ENCODE data around the gene COL6A1. TPM values are rescaled to one million over a fixed set of nuclear protein-coding genes. Genes with fewer than 3 reads are reported as not detected.

COL6A1 gene
- total RNA-seq, 1 donor from 2014 or later: 65.5 TPM

DNA sequence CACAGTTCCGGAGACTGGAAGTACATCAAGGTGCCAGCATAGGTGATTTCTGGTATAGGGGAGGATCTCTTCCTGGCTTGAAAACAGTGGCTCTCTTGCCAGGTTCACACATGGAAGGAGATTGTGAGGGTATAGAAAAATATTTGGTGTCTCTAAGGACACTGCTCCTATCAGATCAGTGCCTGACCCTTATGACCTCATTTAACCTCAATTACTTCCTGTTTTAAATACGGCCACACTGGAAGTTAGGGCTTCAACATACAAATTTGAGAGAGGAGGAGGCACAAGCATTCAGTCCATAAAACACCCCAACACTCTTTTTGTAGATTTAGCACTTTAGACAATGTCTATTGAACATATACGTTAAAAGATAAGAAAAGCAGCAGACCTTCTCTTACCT lies 37.0 kb downstream of the COL6A1 start:
- DNase-seq (ENCODE audit: low spot score): no peak
- H3K27me3 Mint-ChIP-seq (ENCODE audit: unreplicated experiment): peaks cover 2% of the 10 kb centered on the region
- no peaks in the 10 kb centered on the region for H3K36me3 Mint-ChIP-seq (ENCODE audit: low read depth, unreplicated experiment)
- no peaks in the 10 kb centered on the region for H3K9me3 Mint-ChIP-seq (ENCODE audit: unreplicated experiment)
- TF ChIP-seq, protein P1, sequence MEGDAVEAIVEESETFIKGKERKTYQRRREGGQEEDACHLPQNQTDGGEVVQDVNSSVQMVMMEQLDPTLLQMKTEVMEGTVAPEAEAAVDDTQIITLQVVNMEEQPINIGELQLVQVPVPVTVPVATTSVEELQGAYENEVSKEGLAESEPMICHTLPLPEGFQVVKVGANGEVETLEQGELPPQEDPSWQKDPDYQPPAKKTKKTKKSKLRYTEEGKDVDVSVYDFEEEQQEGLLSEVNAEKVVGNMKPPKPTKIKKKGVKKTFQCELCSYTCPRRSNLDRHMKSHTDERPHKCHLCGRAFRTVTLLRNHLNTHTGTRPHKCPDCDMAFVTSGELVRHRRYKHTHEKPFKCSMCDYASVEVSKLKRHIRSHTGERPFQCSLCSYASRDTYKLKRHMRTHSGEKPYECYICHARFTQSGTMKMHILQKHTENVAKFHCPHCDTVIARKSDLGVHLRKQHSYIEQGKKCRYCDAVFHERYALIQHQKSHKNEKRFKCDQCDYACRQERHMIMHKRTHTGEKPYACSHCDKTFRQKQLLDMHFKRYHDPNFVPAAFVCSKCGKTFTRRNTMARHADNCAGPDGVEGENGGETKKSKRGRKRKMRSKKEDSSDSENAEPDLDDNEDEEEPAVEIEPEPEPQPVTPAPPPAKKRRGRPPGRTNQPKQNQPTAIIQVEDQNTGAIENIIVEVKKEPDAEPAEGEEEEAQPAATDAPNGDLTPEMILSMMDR (IDR thresholded peaks at IDR 0.05; ENCODE audit: unreplicated experiment): no peak
- H3K4me3 Mint-ChIP-seq (ENCODE audit: unreplicated experiment): no peak overlapping the region
- no peak overlapping the region for H3K27ac Mint-ChIP-seq (ENCODE audit: unreplicated experiment)
- H3K4me1 Mint-ChIP-seq (ENCODE audit: unreplicated experiment): no peaks in the 10 kb centered on the region

DNA sequence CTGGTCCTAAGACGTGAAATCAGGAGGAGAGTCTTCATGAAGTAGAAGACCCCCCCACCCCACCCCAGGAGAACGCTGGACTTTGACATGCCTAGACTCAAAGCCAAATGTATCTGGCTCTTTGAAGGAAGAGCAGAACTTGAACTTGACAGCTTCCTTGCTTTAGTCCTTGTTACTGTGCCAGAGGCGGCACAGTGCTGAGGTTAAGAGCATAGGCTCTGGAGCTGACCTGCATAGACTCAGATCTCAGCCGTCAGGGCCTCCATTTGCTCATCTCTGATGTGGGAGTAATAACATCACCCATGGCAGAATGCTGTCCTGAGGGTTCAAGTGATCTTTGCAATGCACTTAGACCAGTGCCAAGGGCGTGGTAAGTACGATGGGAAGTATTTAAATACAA lies 39.0 kb downstream of the COL6A1 start:
- no peak for DNase-seq (ENCODE audit: low spot score)
- no peaks in the 10 kb centered on the region for H3K9me3 Mint-ChIP-seq (ENCODE audit: unreplicated experiment)
- H3K27me3 Mint-ChIP-seq (ENCODE audit: unreplicated experiment): peaks cover 2% of the 10 kb centered on the region
- no peak overlapping the region for H3K27ac Mint-ChIP-seq (ENCODE audit: unreplicated experiment)
- TF ChIP-seq, protein P1 (IDR thresholded peaks at IDR 0.05; ENCODE audit: unreplicated experiment): no peak
- H3K4me3 Mint-ChIP-seq (ENCODE audit: unreplicated experiment): no peak overlapping the region
- H3K36me3 Mint-ChIP-seq (ENCODE audit: low read depth, unreplicated experiment): no peaks in the 10 kb centered on the region
- H3K4me1 Mint-ChIP-seq (ENCODE audit: unreplicated experiment): no peaks in the 10 kb centered on the region

DNA sequence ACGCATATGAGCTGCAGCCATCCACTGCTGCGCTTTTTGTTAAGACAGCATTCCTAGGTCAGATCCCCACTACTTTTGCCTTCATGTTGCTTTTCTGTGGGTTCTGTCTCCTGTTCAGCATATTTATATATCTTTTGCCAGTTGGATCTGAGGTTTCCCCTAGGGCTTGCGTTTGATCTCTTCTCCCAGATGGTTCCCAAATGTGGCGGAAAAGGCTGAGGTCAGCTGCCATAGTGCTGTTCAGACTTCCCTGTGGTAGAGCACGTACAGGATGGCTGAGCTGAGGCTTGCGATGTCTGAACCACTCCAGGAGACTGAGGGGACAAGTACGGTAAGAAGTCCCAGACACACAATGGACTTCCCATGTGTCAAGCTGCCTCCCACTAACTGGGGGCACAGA lies 39.8 kb downstream of the COL6A1 start:
- H3K36me3 Mint-ChIP-seq (ENCODE audit: low read depth, unreplicated experiment): no peaks in the 10 kb centered on the region
- H3K4me3 Mint-ChIP-seq (ENCODE audit: unreplicated experiment): no peak overlapping the region
- TF ChIP-seq, protein P1 (IDR thresholded peaks at IDR 0.05; ENCODE audit: unreplicated experiment): no peak
- H3K9me3 Mint-ChIP-seq (ENCODE audit: unreplicated experiment): no peaks in the 10 kb centered on the region
- H3K27ac Mint-ChIP-seq (ENCODE audit: unreplicated experiment): no peak overlapping the region
- peaks cover 2% of the 10 kb centered on the region for H3K27me3 Mint-ChIP-seq (ENCODE audit: unreplicated experiment)
- no peaks in the 10 kb centered on the region for H3K4me1 Mint-ChIP-seq (ENCODE audit: unreplicated experiment)
- no peak for DNase-seq (ENCODE audit: low spot score)

DNA sequence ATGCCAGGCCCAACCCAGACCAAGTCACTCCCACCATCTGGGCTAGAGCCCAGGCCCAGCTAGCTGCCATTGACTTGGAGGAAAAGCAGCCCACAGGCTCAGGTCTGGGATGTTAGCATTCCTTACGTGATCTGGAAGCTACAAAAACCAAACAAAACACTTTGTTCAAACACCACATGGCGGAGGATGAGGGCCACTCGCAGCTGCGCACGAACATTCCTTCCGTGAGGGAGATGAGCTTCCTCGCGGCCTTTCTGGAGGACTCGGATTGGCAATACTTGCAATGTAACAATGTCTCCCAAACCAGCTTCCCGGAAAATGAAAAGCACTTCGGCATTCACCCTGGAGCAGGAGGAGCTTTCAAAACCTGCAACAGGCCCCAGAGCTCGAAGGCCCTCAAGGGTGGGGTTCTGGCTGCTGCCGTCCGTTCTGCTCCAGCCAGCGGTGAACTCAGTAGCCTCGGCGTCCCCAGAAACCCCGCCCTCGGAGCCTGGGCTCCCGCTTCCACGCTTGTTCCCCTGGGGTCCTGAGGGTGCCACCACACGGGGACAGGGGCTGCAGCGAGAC lies 40.5 kb downstream of the COL6A1 start:
- Mint-ChIP-seq H3K27ac (ENCODE audit: unreplicated experiment) (no peak overlapping the region), H3K27me3 (ENCODE audit: unreplicated experiment) (peaks cover 2% of the 10 kb centered on the region), H3K4me1 (ENCODE audit: unreplicated experiment) (no peaks in the 10 kb centered on the region), H3K9me3 (ENCODE audit: unreplicated experiment) (no peaks in the 10 kb centered on the region), H3K36me3 (ENCODE audit: low read depth, unreplicated experiment) (no peaks in the 10 kb centered on the region), H3K4me3 (ENCODE audit: unreplicated experiment) (no peak overlapping the region)
- DNase-seq (ENCODE audit: low spot score): no peak
- TF ChIP-seq, protein P1 (IDR thresholded peaks at IDR 0.05; ENCODE audit: unreplicated experiment): no peak

DNA sequence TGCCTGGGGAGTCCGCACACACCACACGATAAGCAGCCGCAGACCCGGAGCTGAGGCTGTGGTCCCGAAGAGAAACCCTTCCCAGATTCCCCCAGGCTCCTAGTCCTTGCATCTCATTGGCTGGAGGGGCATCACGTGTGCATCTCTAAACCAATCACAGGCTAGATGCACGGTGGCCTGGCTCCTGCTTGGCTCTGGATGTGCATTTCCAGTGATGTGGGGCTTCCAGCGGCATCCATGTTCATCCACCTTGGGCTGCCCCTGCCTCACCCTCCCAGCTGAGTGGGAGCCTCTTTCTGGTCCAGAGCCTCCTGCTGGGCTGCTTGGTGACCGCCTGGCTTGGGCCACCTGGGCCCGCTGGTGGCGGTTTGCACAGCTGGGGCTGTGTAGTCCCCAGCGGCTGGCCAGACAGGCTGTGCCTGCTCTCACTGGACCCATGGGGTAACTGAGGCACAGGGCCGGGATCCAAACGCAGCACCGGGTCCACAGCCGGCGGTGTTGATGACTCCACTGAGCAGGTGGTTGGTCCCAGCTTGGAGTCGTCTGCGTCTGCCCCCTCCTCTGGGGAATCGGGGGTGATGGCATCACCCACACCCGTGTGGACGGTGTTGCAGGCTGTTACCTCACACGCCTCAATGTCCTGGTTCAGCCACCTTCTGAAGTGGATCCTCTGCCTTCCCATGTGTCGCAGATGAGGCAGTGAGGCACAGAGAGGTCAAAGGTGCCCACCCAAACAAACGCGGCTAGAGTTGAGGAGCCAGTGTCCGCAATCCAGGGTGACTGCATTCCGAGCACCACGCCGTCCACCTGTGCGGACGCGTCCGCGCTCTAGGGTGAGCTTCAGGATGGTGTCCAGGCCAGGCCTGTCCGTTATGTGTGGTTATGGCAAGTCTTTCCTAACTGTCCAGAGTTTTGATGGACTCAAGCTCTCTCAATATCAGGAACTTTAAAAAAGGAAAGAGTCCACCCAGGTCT lies 41.3 kb downstream of the COL6A1 start:
- Mint-ChIP-seq H3K4me1 (ENCODE audit: unreplicated experiment) (no peaks in the 10 kb centered on the region), H3K36me3 (ENCODE audit: low read depth, unreplicated experiment) (no peaks in the 10 kb centered on the region), H3K4me3 (ENCODE audit: unreplicated experiment) (no peak overlapping the region), H3K27ac (ENCODE audit: unreplicated experiment) (no peak overlapping the region), H3K27me3 (ENCODE audit: unreplicated experiment) (peaks cover 2% of the 10 kb centered on the region), H3K9me3 (ENCODE audit: unreplicated experiment) (no peaks in the 10 kb centered on the region)
- TF ChIP-seq, protein P1 (IDR thresholded peaks at IDR 0.05; ENCODE audit: unreplicated experiment): no peak
- no peak for DNase-seq (ENCODE audit: low spot score)

Data from endothelial cell (in vitro differentiated cells).